Natural killer cell (primary cell): ENCODE results near the gene RNF144B. TPM values are rescaled to one million over a fixed set of nuclear protein-coding genes. Genes with fewer than 3 reads are reported as not detected.
"Not testable (repeated sequence)": the region's sequence is repeated elsewhere in the genome, so short reads cannot be mapped to it uniquely, and the experiment has no call there.

Experiments used
- ATAC-seq, 3 donors: fragments of 150-1000 bp in 2 of 3; fragments of 200-7000 bp in 1 of 3; cut with Tn5 transposase; 1 replicate in 1 of 3; 2 replicates in 2 of 3; pipeline ENCODE4 v1.10.0; 2021; ENCODE audit warnings: mild to moderate bottlenecking in 2 of 3, moderate library complexity in 2 of 3
- DNase-seq, 2 donors: peaks; one replicate each; pipeline versions ENCODE4 v3.0.0 to v3.0.0-alpha.2; 2013 to 2021; ENCODE audit warnings: mixed read lengths in 1 of 2
- H3K27ac ChIP-seq: one replicate; pipeline ENCODE4 v1.5.1; 2013; ENCODE audit warnings: mild to moderate bottlenecking, low read length
- H3K27me3 ChIP-seq: one replicate; pipeline ENCODE4 v1.6.1; 2013; ENCODE audit warnings: low read length; ENCODE audit not compliant: control insufficient read depth, insufficient read depth
- H3K36me3 ChIP-seq: one replicate; pipeline ENCODE4 v1.6.1; 2013; ENCODE audit warnings: low read length; ENCODE audit not compliant: control insufficient read depth, insufficient read depth
- H3K4me1 ChIP-seq: one replicate; pipeline ENCODE4 v1.6.1; 2013; ENCODE audit warnings: low read length; ENCODE audit not compliant: control insufficient read depth, insufficient read depth
- H3K4me3 ChIP-seq: one replicate; pipeline ENCODE4 v1.5.1; 2013; ENCODE audit warnings: low read length
- H3K9me3 ChIP-seq: one replicate; pipeline ENCODE4 v1.6.1; 2013; ENCODE audit warnings: low read length; ENCODE audit not compliant: control insufficient read depth, insufficient read depth
- H3K27ac Mint-ChIP-seq, 2 donors: one replicate each; pipeline ENCODE4 v1.8.0; 2022; ENCODE audit warnings: mild to moderate bottlenecking in 2 of 2, mixed read lengths in 2 of 2, moderate library complexity in 1 of 2
- H3K27me3 Mint-ChIP-seq, 2 donors: one replicate each; pipeline ENCODE4 v1.8.0; 2022; ENCODE audit warnings: low read depth in 2 of 2, mixed read lengths in 2 of 2
- H3K36me3 Mint-ChIP-seq: one replicate; pipeline ENCODE4 v1.8.0; 2022; ENCODE audit warnings: mixed read lengths
- H3K4me1 Mint-ChIP-seq, 2 donors: one replicate each; pipeline ENCODE4 v1.8.0; 2022; ENCODE audit warnings: mixed read lengths in 2 of 2
- H3K4me3 Mint-ChIP-seq: one replicate; pipeline ENCODE4 v1.8.0; 2022; ENCODE audit warnings: mild to moderate bottlenecking, moderate library complexity, mixed read lengths
- H3K9me3 Mint-ChIP-seq, 2 donors: one replicate each; pipeline ENCODE4 v1.8.0; 2022; ENCODE audit warnings: mixed read lengths in 2 of 2
- WGBS: methylation state at CpG from one replicate; pipeline ENCODE4 v1.1.7; 2013; ENCODE audit warnings: missing lambda C conversion rate; ENCODE audit not compliant: insufficient coverage; 5-methylcytosine and 5-hydroxymethylcytosine counted together
- intact Hi-C: fragments of 100-400 bp; cut with micrococcal nuclease; formaldehyde crosslinking; loops from one replicate; pipeline ENCODE4 v1.14.2; 2022
- total RNA-seq, 4 donors: library from RNA; stranded (reverse); fragments of 120-200 nt in 1 of 4; gene quantifications; one replicate each; pipeline versions ENCODE4 v1.2.3 to v1.2.4, GENCODE V29; 2013 to 2022
- TF ChIP-seq, protein P1 (sequence below): fragments of 200-600 bp; IDR thresholded peaks from one replicate; pipeline ENCODE4 v1.8.0; 2022; ENCODE audit warnings: antibody characterized with exemption

The RNF144B gene
- total RNA-seq, 3 donors from 2014 or later (not counting 1 experiment from before 2014, with no cell fraction given): 3.3 to 10.5 (median 5.2) TPM

DNA sequence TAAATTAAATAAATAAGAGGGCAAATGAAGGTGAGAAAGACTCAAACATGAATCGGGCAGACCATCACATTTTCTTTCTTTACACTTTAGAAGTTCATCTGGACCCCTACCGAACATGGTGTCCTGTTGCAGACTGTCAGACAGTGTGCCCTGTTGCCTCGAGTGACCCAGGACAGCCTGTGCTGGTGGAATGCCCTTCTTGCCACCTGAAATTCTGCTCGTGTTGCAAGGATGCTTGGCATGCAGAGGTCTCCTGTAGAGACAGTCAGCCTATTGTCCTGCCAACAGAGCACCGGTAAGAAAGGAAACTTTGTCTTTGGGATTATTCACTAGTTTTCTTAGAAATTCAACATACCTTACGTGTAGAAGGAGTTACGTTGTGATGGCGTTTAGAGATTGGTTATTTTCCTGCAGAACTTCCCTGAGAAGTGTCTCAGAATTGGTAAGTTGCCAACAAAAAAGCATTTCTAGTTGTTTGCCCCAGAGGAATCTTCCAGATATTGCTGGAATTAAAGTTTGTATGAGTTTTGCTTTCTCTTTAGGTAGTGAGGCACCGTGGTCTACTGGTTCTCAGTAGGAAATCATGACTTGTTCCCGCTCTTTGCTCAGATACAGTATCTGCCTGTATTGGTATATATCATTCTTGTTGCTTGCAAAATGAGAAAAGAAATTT, 70.1 kb downstream of the RNF144B start:
- intact Hi-C loops: no loop called here
- Histone ChIP-seq H3K4me1 (no peaks in the 10 kb centered on the region), H3K27me3 (no peaks in the 10 kb centered on the region), H3K4me3 (no peak overlapping the region), H3K27ac (no peak overlapping the region), H3K36me3 (no peaks in the 10 kb centered on the region), H3K9me3 (no peaks in the 10 kb centered on the region)
- TF ChIP-seq, protein P1, sequence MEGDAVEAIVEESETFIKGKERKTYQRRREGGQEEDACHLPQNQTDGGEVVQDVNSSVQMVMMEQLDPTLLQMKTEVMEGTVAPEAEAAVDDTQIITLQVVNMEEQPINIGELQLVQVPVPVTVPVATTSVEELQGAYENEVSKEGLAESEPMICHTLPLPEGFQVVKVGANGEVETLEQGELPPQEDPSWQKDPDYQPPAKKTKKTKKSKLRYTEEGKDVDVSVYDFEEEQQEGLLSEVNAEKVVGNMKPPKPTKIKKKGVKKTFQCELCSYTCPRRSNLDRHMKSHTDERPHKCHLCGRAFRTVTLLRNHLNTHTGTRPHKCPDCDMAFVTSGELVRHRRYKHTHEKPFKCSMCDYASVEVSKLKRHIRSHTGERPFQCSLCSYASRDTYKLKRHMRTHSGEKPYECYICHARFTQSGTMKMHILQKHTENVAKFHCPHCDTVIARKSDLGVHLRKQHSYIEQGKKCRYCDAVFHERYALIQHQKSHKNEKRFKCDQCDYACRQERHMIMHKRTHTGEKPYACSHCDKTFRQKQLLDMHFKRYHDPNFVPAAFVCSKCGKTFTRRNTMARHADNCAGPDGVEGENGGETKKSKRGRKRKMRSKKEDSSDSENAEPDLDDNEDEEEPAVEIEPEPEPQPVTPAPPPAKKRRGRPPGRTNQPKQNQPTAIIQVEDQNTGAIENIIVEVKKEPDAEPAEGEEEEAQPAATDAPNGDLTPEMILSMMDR: no peak
- Mint-ChIP-seq H3K27me3 (no peaks in the 10 kb centered on the region), H3K4me3 (no peak overlapping the region), H3K27ac (no peak overlapping the region), H3K9me3 (peaks cover 0 to 2% of the 10 kb centered on the region in 2 donors), H3K36me3 (no peaks in the 10 kb centered on the region), H3K4me1 (no peaks in the 10 kb centered on the region)
- no peak for ATAC-seq
- WGBS: 89% methylated on average over 9 of the region's 10 CpGs
- no peak for DNase-seq

DNA sequence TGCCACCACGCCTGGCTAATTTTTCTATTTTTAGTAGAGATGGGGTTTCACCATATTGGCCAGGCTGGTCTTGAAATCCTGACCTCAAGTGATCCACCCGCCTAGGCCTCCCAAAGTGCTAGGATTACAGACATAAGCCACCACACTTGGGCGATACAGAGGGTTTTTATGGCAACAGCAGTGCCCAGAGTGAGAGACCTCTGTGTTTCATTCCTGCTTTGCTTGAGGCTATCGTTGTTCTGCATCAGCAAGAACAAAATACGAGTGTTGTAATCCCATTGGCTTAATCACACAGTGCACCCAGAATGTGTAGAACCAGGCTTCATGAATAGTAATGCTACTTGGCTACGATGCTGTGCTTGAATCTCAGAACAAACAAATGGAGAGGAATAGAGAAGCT, 70.9 kb downstream of the RNF144B start:
- H3K9me3 Mint-ChIP-seq, intact Hi-C loops, H3K27me3 ChIP-seq, H3K4me1 Mint-ChIP-seq, H3K4me3 Mint-ChIP-seq, H3K36me3 Mint-ChIP-seq, H3K36me3 ChIP-seq, H3K4me3 ChIP-seq, H3K27ac ChIP-seq, H3K27ac Mint-ChIP-seq, H3K27me3 Mint-ChIP-seq, H3K9me3 ChIP-seq, DNase-seq, ATAC-seq, H3K4me1 ChIP-seq: not testable (repeated sequence)
- WGBS: 93% methylated on average over 6 of the region's 6 CpGs

DNA sequence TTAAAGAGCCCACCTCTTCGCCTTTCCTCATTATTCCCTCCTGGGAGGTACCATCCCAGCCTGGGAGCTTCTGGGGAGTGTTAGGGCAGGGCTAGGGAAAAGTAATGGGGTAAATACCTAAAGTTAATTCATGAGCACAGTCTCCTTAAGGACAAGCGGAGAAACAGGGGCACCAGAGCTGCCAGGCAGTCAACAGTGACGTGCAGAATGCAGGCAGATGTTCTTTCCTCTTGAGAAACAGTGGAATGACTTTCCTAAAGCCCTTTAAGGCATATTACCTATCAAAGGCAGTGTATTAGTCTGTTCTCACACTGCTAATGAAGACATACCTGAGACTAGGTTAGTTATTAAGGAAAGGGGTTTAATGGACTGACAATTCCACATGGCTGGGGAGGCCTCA, 76.3 kb downstream of the RNF144B start:
- Histone ChIP-seq H3K9me3 (no peaks in the 10 kb centered on the region), H3K27me3 (no peaks in the 10 kb centered on the region), H3K27ac (no peak overlapping the region), H3K4me1 (no peaks in the 10 kb centered on the region), H3K4me3 (no peak overlapping the region), H3K36me3 (peaks cover 7% of the 10 kb centered on the region)
- H3K9me3 Mint-ChIP-seq: peaks cover 0 to 2% of the 10 kb centered on the region in 2 donors
- DNase-seq: no peak
- TF ChIP-seq, protein P1: no peak
- intact Hi-C loops: no loop called here
- H3K36me3 Mint-ChIP-seq: no peaks in the 10 kb centered on the region
- ATAC-seq: no peak
- H3K4me1 Mint-ChIP-seq: no peaks in the 10 kb centered on the region
- 96% methylated on average over 2 of the region's 3 CpGs for WGBS
- H3K27ac Mint-ChIP-seq: no peak overlapping the region
- no peaks in the 10 kb centered on the region for H3K27me3 Mint-ChIP-seq
- H3K4me3 Mint-ChIP-seq: no peak overlapping the region

DNA sequence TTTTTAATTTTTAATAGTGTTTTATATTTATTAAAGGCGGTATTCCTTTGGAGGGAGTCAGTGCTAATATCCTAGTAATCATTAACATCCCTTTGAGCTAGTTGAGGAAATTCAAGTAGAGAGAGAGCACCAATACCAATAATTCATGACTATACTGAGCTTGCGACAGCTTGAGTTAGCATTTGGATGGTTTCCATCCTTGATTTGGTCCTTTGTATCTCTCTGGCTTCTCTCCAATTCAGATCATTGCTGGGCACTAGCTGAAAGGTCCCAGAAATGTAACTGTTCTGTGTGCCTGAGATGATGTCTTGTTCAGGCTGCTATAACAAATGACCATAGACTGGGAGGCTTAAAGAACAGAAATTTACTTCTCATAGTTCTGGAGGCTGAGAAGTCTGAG, 77.0 kb downstream of the RNF144B start:
- Histone ChIP-seq H3K4me3 (no peak overlapping the region), H3K27me3 (no peaks in the 10 kb centered on the region), H3K27ac (no peak overlapping the region), H3K9me3 (no peaks in the 10 kb centered on the region), H3K4me1 (no peaks in the 10 kb centered on the region), H3K36me3 (peaks cover 7% of the 10 kb centered on the region)
- Mint-ChIP-seq H3K27me3 (no peaks in the 10 kb centered on the region), H3K4me1 (no peaks in the 10 kb centered on the region), H3K4me3 (no peak overlapping the region), H3K9me3 (peaks cover 0 to 2% of the 10 kb centered on the region in 2 donors), H3K27ac (no peak overlapping the region), H3K36me3 (no peaks in the 10 kb centered on the region)
- 100% methylated on average over 1 of the region's 2 CpGs for WGBS
- DNase-seq (no peak), ATAC-seq (no peak)
- TF ChIP-seq, protein P1: no peak
- intact Hi-C loops: no loop called here
